Activated naive CD8-positive, alpha-beta T cell treated with anti-CD3 and anti-CD28 coated beads for 36 hours (primary cell): ENCODE results near the gene ZNF578. TPM values are rescaled to one million over a fixed set of nuclear protein-coding genes. Genes with fewer than 3 reads are reported as not detected.
"Not testable (repeated sequence)": the region's sequence is repeated elsewhere in the genome, so short reads cannot be mapped to it uniquely, and the experiment has no call there.

Experiments used
- DNase-seq: peaks from one replicate; pipeline ENCODE4 v3.0.0; 2021
- H3K27ac Mint-ChIP-seq: one replicate; pipeline ENCODE4 v1.8.0; 2022; ENCODE audit warnings: mild to moderate bottlenecking, moderate library complexity, mixed read lengths
- H3K27me3 Mint-ChIP-seq: one replicate; pipeline ENCODE4 v1.8.0; 2022; ENCODE audit warnings: mild to moderate bottlenecking, mixed read lengths
- H3K36me3 Mint-ChIP-seq: one replicate; pipeline ENCODE4 v1.8.0; 2021; ENCODE audit warnings: mild to moderate bottlenecking, mixed read lengths
- H3K4me1 Mint-ChIP-seq: one replicate; pipeline ENCODE4 v1.8.0; 2021; ENCODE audit warnings: mixed read lengths
- H3K4me3 Mint-ChIP-seq: one replicate; pipeline ENCODE4 v1.8.0; 2022; ENCODE audit warnings: mild to moderate bottlenecking, moderate library complexity, mixed read lengths
- H3K9me3 Mint-ChIP-seq: one replicate; pipeline ENCODE4 v1.8.0; 2022; ENCODE audit warnings: mixed read lengths
- total RNA-seq, 2 experiments: library from RNA; stranded (reverse); gene quantifications; one replicate each; pipeline ENCODE4 v1.2.3, GENCODE V29; 2021

The ZNF578 gene
- total RNA-seq, 2 experiments from 2014 or later: 0.93 to 1.1 TPM

DNA sequence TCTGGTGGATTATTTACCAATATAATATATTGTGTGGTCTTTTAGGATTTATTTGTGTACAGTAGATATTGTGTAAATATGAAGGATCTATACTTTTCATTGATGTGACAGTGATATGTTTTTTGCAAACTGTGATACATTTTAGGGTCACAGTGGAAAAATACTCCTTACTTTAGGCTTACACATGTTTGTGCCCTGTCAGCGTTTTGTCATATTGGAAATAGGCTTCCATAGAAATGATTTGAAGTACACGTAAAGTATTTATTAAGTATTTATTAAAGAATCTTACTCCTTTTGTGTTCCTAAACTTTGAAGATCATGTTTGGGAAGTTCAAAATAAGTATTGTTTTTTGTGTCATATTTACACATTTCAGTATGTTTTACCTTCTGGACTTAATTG is 79.1 kb downstream of the ZNF578 start:
- peaks cover 63% of the 10 kb centered on the region for H3K36me3 Mint-ChIP-seq

DNA sequence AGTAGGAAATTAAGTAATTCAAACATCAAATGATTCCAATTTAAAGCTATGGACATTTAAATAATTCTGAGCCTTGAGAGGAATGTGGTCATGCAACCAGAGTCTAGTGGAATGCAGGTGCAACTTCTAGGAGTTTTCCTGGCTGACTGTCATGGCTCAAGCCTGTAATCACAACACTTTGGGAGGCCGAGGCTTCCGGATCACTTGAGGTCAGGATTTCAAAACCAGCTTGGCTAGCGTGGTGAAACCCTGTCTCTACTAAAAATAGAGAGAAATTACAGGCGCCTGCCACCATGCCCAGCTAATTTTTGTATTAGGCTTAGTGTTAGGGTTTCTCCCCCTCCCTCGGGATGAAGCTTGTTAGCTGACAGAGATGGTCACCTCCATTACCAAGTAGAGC is 80.5 kb downstream of the ZNF578 start:
- Mint-ChIP-seq H3K4me3 (no peak overlapping the region), H3K27me3 (no peaks in the 10 kb centered on the region), H3K36me3 (peaks cover 62% of the 10 kb centered on the region), H3K9me3 (peaks cover 12% of the 10 kb centered on the region), H3K4me1 (peaks cover 28% of the 10 kb centered on the region), H3K27ac (no peak overlapping the region)
- DNase-seq: no peak

More for the DNA sequence above, 79.1 kb downstream of the ZNF578 start:
- no peak overlapping the region for H3K27ac Mint-ChIP-seq
- H3K9me3 Mint-ChIP-seq: peaks cover 11% of the 10 kb centered on the region
- H3K4me1 Mint-ChIP-seq: peaks cover 37% of the 10 kb centered on the region
- no peak overlapping the region for H3K4me3 Mint-ChIP-seq
- no peaks in the 10 kb centered on the region for H3K27me3 Mint-ChIP-seq
- no peak for DNase-seq

DNA sequence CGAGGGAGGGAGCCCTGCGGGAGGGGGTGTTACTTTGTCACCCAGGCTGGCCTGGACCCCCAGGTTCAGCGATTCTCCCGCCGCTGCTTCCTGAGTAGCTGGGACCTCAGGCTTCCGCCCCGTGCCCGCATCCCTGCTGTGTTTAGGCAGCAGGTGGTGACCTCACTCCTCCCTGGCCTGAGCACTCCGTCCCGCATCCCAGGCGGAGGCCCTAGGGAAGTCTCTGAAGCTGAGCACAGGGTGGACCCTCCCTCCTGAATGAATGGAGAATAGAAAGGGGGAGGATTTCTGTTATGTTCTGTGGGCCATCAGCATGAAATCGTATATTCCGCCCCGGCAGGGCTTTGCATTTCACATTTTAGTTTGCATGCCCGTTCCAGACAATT is 82.0 kb downstream of the ZNF578 start:
- H3K4me3 Mint-ChIP-seq: peak overlapping the region; percentile 85
- not testable (repeated sequence) for H3K27me3 Mint-ChIP-seq
- DNase-seq: peak; percentile 9
- H3K27ac Mint-ChIP-seq: peak overlapping the region; percentile 95
- peaks cover 26% of the 10 kb centered on the region for H3K4me1 Mint-ChIP-seq
- peaks cover 16% of the 10 kb centered on the region for H3K9me3 Mint-ChIP-seq
- H3K36me3 Mint-ChIP-seq: peaks cover 60% of the 10 kb centered on the region

DNA sequence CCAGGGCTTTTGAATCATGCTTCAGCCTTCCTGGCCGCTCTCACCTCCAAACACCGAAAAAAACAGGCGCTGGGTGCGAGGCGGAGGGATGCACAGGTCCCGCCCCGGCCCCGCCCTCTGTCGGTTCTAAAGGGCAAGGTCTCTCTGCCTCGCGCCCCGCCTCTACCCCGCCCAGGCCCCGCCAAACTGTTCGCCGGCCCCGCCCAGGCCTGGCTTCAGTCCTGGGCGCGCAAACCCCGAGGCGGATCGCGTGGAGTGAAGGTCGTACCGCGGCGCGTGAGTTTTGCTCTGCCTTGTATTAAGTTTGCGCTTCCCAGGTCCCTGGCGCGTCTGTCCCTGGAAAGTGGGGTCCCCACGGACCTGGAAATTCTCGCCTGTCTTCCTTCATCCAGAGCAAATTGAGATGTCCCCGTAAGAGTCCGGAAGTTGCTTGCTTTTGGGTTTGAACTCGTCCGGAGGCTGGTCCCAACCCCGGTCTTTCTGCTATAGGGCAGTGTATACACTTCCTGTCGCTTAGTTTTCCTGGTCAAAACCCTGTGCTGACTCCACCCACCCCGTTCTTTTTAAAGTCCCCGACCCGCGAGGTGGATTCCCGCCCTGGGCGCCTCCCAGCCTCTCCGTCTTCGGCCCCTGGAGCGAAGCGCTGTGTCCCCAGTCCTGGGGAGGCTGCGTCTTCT is 82.6 kb downstream of the ZNF578 start:
- peak; percentile 92 for DNase-seq
- H3K27me3 Mint-ChIP-seq: no peaks in the 10 kb centered on the region
- peak overlapping the region; percentile 95 for H3K27ac Mint-ChIP-seq
- H3K36me3 Mint-ChIP-seq: peaks cover 62% of the 10 kb centered on the region
- H3K4me3 Mint-ChIP-seq: peak overlapping the region; percentile 85
- H3K9me3 Mint-ChIP-seq: peaks cover 19% of the 10 kb centered on the region
- H3K4me1 Mint-ChIP-seq: peaks cover 24% of the 10 kb centered on the region

DNA sequence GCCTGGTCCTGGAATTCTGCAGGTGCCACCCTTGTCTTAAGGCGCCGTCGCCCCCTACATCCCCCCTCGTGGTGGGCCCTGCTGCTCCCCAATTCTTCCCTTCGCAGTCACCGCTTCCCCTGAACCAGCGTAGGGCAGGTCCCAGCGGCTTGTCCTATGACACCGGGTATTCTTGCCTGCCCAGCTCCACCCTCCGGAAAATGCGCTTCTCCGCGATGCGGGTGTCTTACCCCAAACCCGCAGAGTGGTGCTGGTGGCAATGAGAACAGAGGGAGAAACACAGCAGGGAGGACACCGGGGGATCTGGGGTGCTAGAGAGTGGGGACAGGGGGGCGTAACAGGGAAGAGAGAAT is 83.1 kb downstream of the ZNF578 start:
- H3K4me3 Mint-ChIP-seq: peak overlapping the region; percentile 85
- DNase-seq: peak; percentile 56
- peak overlapping the region; percentile 95 for H3K27ac Mint-ChIP-seq
- H3K9me3 Mint-ChIP-seq: peaks cover 19% of the 10 kb centered on the region
- H3K4me1 Mint-ChIP-seq: peaks cover 23% of the 10 kb centered on the region
- H3K27me3 Mint-ChIP-seq: no peaks in the 10 kb centered on the region
- H3K36me3 Mint-ChIP-seq: peaks cover 64% of the 10 kb centered on the region

DNA sequence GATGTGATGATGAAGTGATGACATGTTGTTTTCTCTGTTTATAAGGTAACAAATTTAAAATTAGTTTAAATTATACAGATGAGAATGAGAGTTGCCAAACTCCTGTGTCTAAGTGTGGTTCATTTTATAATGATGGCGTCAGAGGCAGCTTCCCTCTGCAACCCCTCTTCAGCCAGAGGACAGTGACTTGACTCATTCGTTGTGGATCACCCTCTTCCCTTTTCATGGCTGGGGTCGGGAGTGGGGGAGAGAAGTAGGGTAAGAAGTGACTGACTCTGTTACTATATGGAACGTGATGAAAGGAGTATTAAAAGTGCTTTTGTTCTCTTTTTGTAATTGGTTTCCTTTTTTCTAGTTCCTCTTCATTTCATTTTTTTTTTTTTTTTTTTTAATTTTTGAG is 85.5 kb downstream of the ZNF578 start:
- not testable (repeated sequence) for H3K27me3 Mint-ChIP-seq, H3K4me3 Mint-ChIP-seq, DNase-seq, H3K27ac Mint-ChIP-seq
- Mint-ChIP-seq H3K9me3 (peaks cover 32% of the 10 kb centered on the region), H3K4me1 (peaks cover 34% of the 10 kb centered on the region), H3K36me3 (peaks cover 70% of the 10 kb centered on the region)

DNA sequence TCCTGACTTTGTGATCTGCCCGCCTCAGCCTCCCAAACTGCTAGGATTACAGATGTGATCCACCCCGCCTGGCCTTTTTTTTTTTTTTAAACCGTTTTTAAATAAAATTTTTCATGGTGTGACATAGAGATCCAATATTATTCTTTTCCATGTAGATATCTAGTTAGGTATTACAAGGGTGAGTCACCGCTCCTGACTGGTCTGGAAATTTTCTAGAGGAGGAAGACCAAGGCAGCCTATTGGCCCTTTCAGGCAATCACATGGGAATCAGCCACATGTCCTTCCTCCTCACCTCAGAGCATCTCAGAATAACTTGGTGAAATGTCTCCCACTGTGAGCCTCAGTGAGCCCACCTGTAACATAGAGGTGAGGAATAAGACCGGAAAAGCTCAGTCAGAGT is 87.8 kb downstream of the ZNF578 start:
- not testable (repeated sequence) for H3K27ac Mint-ChIP-seq, H3K4me3 Mint-ChIP-seq, DNase-seq, H3K27me3 Mint-ChIP-seq
- Mint-ChIP-seq H3K36me3 (peaks cover 80% of the 10 kb centered on the region), H3K9me3 (peaks cover 37% of the 10 kb centered on the region), H3K4me1 (peaks cover 28% of the 10 kb centered on the region)

DNA sequence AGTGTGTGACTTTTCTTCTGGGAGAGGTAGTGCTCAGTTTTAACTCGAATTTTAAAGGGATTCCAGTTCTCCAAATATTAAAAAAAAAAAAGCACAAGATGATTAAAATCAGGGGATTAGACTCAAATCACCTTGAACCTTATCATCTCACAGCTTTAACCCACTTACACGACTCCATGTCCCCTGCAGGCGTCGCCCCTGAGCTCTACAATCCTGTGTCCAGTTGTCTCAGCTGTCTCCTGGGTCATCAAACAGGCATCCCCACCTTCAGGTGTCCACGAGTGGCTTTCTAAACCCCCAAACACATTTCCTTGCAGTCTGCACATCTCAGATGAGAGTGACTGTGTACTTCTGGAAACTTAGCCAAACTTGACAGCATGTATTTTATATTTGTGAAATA is 88.3 kb downstream of the ZNF578 start:
- H3K4me1 Mint-ChIP-seq: peaks cover 24% of the 10 kb centered on the region
- H3K27ac Mint-ChIP-seq: no peak overlapping the region
- H3K27me3 Mint-ChIP-seq: no peaks in the 10 kb centered on the region
- no peak overlapping the region for H3K4me3 Mint-ChIP-seq
- peaks cover 35% of the 10 kb centered on the region for H3K9me3 Mint-ChIP-seq
- H3K36me3 Mint-ChIP-seq: peaks cover 81% of the 10 kb centered on the region
- no peak for DNase-seq

DNA sequence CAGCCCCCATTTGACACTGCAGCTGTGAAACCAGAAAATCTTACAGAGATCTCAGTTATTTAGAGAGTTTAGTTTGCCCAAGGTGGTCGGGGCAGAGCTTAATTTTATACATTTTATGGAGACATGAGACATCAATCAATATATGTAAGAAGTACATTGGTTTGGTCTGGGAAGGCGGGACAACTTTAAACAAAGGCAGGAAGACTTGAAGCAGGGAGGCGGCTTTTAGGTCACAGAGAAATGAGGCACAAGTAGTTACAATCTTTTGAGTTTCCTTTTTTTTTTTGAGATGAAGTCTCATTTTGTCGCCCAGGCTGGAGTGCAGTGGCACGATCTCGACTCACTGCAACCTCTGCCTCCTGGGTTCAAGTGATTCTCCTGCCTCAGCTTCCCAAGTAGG is 89.2 kb downstream of the ZNF578 start:
- H3K27me3 Mint-ChIP-seq, DNase-seq, H3K4me3 Mint-ChIP-seq: not testable (repeated sequence)
- Mint-ChIP-seq H3K4me1 (peaks cover 18% of the 10 kb centered on the region), H3K27ac (peak overlapping the region; percentile 64), H3K9me3 (peaks cover 34% of the 10 kb centered on the region), H3K36me3 (peaks cover 81% of the 10 kb centered on the region)

DNA sequence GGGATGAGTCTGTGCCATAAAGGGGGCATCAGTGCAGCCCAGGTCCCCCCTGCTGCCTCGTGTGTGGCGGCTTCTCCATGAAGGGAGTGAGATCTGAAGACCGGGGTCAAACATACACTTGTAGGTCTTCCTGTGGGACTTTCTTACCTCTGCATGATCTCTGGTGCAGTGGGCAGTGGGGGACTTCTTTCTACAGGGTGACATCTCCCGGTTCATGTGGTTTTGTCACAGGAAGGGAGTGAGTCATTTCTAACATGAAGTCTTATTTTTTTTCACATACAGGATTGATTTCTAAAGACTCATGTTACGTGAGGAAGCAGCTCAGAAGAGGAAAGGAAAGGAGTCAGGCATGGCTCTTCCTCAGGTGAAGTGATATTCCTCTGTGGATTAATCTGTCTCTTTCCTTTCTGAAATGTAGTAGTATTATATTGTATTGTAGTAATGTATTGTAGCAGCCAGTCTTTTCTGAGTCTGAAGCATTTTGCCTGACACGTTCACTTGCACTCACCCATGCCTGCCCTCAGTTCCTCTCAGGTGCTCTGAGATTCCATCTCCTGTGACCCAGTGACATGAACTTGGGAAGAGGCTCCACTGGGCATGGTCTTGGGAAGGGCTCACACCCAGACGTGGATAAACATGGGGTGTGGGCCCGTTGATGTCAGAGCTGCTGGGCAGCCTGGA is 89.8 kb downstream of the ZNF578 start:
- H3K9me3 Mint-ChIP-seq: peaks cover 37% of the 10 kb centered on the region
- DNase-seq: peak; percentile 49
- no peak overlapping the region for H3K4me3 Mint-ChIP-seq
- peaks cover 86% of the 10 kb centered on the region for H3K36me3 Mint-ChIP-seq
- H3K4me1 Mint-ChIP-seq: peaks cover 18% of the 10 kb centered on the region
- H3K27me3 Mint-ChIP-seq: no peaks in the 10 kb centered on the region
- H3K27ac Mint-ChIP-seq: peak overlapping the region; percentile 64

DNA sequence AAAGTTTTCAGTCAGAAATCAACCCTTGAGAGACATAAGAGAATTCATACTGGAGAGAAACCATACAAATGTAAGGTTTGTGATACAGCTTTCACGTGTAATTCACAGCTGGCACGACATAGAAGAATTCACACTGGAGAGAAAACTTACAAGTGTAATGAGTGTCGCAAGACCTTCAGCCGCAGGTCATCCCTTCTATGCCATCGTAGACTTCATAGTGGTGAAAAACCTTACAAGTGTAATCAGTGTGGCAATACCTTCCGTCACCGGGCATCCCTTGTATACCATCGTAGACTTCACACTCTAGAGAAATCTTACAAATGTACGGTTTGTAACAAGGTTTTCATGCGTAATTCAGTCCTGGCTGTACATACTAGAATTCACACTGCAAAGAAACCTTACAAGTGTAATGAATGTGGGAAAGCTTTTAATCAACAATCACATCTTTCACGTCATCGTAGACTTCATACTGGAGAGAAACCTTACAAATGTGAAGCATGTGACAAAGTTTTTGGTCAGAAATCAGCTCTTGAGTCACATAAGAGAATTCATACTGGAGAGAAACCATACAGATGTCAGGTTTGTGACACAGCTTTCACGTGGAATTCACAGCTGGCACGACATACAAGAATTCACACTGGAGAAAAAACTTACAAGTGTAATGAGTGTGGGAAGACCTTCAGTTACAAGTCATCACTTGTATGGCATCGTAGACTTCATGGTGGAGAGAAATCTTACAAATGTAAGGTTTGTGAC is 101.0 kb downstream of the ZNF578 start:
- Mint-ChIP-seq H3K4me1 (no peaks in the 10 kb centered on the region), H3K27me3 (no peaks in the 10 kb centered on the region), H3K36me3 (peaks cover 93% of the 10 kb centered on the region), H3K9me3 (peaks cover 61% of the 10 kb centered on the region), H3K4me3 (no peak overlapping the region), H3K27ac (no peak overlapping the region)
- no peak for DNase-seq

DNA sequence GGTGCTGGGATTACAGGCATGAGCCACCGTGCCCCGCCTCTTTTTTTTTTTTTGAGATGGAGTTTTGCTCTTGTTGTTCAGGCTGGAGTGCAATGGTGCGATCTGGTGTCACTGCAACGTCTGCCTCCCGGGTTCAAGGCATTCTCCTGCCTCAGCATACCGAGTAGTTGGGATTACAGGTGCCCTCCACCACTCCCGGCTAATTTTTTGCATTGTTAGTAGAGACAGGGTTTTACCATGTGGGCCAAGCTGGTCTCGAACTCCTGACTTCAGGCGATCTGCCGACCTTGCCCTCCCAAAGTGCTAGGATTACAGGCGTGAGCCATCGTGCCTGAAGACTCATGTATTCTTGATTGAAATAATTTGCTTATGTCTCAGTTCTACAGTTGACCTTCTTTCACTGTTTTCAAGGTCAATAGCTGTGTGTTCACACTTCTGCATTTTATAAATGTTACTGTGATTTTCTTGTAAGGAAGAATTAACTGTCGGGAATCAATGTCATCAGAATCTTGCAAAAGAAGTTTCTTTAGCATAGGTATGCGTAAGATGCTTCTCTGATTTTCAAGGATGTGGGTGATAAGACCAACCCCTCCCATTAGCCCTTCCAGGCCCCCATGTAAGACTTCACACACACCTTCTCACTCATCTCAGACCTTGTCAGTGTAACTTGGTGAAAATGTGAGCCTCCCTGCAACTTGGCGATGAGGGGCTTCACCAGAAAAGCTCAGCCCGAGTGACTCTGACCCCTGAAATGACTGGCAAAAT is 104.1 kb downstream of the ZNF578 start:
- Mint-ChIP-seq H3K4me3 (no peak overlapping the region), H3K36me3 (peaks cover 93% of the 10 kb centered on the region), H3K27me3 (no peaks in the 10 kb centered on the region), H3K27ac (no peak overlapping the region), H3K4me1 (no peaks in the 10 kb centered on the region), H3K9me3 (peaks cover 67% of the 10 kb centered on the region)
- no peak for DNase-seq

DNA sequence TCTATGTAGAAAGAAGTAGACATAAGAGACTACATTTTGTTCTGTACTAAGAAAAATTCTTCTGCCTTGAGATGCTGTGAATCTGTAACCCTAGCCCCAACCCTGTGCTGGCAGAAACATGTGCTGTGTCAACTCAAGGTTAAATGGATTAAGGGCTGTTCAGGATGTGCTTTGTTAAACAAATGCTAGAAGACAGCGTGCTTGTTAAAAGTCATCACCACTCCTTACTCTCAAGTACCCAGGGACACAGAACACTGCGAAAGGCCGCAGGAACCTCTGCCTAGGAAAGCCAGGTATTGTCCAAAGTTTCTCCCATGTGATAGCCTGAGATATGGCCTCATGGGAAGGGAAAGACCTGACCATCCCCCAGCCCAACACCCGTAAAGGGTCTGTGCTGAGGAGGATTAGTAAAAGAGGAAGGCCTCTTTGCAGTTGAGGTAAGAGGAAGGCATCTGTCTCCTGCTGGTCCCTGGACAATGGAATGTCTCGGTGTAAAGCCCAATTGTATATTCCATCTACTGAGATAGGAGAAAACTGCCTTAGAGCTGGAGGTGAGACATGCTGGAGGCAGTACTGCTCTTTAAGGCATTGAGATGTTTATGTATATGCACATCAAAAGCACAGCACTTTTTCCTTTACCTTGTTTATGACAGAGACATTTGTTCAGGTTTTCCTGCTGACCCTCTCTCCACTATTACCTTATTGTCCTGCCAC is 105.5 kb downstream of the ZNF578 start:
- Mint-ChIP-seq H3K9me3 (peaks cover 64% of the 10 kb centered on the region), H3K36me3 (peaks cover 93% of the 10 kb centered on the region)
- H3K27me3 Mint-ChIP-seq, H3K27ac Mint-ChIP-seq, DNase-seq, H3K4me1 Mint-ChIP-seq, H3K4me3 Mint-ChIP-seq: not testable (repeated sequence)

DNA sequence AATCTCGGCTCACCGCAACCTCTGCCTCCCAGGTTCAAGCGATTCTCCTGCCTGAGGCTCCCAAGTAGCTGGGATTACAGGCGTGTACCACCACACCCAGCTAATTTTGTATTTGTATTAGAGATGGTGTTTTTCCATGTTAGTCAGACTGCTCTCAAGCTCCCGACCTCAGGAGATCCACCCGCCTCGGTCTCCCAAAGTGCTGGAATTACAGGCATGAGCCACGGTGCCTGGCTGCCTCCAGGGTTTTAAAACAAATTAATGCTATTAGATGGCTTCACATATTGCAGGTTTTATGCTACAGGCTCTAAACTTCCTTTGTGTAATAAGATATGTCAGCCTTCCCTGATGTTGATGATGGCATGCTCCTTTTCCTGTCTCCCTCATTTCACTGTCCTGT is 108.3 kb downstream of the ZNF578 start:
- H3K9me3 Mint-ChIP-seq: peaks cover 61% of the 10 kb centered on the region
- not testable (repeated sequence) for DNase-seq, H3K27me3 Mint-ChIP-seq, H3K4me3 Mint-ChIP-seq, H3K27ac Mint-ChIP-seq, H3K4me1 Mint-ChIP-seq
- H3K36me3 Mint-ChIP-seq: peaks cover 92% of the 10 kb centered on the region
